Measurements from ENCODE around the gene ITPR3.

DNA sequence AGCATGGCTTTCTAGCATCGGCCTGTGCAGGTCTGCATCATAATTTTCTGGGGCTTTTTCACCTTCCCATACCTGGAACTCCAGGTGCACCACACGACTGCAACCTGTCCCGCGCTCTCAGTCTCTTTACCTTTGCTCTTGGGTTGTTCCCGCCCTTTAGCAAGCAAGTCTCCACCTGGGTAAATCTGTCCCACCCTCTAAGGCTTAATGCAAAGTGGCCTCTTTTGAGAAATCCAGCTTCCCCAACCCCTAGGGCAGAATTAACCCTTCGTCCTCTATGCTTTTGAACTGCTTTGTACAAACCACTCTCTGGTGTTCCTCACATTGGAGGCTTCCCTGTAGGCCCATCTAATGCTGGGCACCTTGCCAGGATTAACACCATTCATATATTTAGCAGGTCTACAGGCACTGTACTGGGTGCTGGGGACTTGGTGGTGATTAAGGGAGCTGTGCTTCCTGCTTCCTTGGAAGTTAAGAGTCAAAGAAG, 2.8 kb downstream of the ITPR3 start:
- TF ChIP-seq, protein P1, sequence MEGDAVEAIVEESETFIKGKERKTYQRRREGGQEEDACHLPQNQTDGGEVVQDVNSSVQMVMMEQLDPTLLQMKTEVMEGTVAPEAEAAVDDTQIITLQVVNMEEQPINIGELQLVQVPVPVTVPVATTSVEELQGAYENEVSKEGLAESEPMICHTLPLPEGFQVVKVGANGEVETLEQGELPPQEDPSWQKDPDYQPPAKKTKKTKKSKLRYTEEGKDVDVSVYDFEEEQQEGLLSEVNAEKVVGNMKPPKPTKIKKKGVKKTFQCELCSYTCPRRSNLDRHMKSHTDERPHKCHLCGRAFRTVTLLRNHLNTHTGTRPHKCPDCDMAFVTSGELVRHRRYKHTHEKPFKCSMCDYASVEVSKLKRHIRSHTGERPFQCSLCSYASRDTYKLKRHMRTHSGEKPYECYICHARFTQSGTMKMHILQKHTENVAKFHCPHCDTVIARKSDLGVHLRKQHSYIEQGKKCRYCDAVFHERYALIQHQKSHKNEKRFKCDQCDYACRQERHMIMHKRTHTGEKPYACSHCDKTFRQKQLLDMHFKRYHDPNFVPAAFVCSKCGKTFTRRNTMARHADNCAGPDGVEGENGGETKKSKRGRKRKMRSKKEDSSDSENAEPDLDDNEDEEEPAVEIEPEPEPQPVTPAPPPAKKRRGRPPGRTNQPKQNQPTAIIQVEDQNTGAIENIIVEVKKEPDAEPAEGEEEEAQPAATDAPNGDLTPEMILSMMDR (conservative IDR thresholded peaks at IDR 0.05; ENCODE audit: low read length) = no peak
- TF ChIP-seq EZH2phosphoT487 (IDR thresholded peaks at IDR 0.05; ENCODE audit: borderline replicate concordance) = no peak
